Stimulated activated CD4-positive, alpha-beta T cell treated with anti-CD3 and anti-CD28 coated beads, Interleukin-2, amount 100 ng/mL, for 4 hours (primary cell): Measurements from ENCODE around the gene GRM1.

Source experiments
- DNase-seq: peaks from one replicate; pipeline ENCODE4 v3.0.0-alpha.2; 2020; ENCODE audit warnings: low read depth

The GRM1 gene

DNA sequence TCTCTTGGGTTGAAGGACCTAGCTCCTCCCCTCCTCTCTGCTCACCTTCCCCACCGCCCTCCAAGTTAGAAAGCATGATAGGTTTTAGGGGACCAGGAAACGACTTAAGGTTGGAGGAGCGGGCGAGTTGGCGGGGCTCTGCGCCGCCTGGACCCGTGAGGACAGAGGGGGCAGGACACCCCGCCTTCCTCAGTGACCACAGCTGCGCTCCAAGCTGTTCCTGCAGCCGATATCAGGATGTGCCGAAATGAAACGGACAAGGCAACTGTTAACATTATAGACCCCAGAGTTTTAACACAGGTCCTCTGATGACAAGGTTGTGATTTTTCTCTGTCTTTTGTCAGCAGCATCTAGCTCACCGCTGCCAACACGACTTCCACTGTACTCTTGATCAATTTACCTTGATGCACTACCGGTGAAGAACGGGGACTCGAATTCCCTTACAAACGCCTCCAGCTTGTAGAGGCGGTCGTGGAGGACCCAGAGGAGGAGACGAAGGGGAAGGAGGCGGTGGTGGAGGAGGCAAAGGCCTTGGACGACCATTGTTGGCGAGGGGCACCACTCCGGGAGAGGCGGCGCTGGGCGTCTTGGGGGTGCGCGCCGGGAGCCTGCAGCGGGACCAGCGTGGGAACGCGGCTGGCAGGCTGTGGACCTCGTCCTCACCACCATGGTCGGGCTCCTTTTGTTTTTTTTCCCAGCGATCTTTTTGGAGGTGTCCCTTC, at the start of gene GRM1:
GRM1 (plus strand) TSS at position 212 of the 722 bp plus-strand sequence; CDS start at position 668, 456 bp downstream.
- DNase-seq = no peak

DNA sequence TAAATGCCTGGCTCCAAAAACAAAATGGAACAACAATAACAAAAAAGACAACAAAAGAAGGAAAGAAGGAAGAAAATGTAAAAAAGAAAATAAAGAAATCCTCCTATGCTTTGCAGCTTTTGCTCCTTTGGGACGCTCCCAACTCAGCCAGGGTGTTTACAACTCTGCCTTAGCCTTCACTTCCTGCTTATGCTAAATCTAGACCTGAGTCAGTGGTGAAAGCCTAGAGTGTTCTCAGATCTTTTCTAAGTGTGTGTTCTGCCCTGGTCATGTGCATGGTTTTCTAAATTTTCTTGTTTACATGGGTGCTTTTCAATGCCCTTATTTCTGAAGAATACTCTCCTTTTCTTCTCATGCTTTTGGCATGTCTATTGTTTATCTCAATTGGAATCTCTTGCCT, 19.5 kb upstream of the GRM1 start:
- no peak for DNase-seq

DNA sequence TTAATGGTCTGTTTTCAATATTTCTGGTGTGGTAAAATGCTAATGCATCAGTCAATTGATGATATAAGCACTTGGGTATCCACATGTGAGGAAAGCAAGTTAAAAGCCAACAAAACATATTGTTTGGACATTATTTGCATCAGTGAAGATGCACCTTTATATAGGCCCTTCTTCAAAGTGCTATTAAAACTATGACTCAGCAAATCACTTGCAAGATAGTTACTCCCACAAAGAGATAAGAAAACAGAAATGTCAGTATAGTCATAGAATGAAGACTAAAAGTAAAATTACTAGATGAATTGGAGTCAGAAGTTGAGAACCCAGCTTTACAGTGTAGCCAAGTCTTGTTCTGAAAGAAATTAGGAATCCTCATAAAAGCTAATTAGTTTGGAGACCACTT, 14.6 kb upstream of the GRM1 start:
- DNase-seq = no peak

GRCh38 chr6:146017672-146018071, 11.2 kb upstream of the GRM1 start:
- DNase-seq = no peak

GRCh38 chr6:146026873-146027272, 2.0 kb upstream of the GRM1 start:
- DNase-seq = no peak

DNA sequence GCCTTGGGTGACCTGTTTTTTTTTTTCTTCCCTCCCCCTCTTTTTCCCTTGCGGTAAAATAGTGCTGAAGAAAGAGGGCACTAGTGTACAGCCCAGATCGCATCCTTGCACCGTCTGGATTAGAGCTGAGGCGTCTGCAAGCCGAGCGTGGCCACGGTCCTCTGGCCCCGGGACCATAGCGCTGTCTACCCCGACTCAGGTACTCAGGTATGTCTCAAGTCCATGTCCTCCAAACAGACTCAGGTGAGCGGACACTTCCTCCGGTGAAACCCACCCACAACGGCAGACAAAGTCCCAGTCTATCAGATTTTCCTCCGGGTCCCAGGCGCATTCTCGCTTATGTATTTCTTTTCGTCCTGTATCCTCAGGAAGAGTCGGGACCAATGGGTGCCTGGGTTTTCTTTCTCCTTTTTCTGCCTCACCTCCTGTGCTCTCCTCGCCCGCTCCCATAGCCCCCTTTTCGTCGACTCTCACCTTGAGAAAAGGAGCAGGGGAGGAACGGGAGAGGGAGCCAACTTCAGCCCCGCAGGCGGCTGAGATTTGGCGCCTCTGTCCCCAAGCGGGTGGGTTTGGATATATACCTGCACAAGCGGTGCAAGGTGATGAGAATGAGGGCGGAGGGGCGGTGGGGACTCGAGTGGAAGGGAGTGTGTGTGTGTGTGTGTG, 1.1 kb upstream of the GRM1 start:
- DNase-seq = no peak

- no peak for DNase-seq
These were observed 538 bp upstream of the GRM1 start for GRCh38 chr6:146028252-146028795.

- DNase-seq = no peak
These were observed 817 bp downstream of the GRM1 start for GRCh38 chr6:146029573-146030184.

- DNase-seq = no peak
These were observed 3.5 kb downstream of the GRM1 start for GRCh38 chr6:146032387-146032786.

DNA sequence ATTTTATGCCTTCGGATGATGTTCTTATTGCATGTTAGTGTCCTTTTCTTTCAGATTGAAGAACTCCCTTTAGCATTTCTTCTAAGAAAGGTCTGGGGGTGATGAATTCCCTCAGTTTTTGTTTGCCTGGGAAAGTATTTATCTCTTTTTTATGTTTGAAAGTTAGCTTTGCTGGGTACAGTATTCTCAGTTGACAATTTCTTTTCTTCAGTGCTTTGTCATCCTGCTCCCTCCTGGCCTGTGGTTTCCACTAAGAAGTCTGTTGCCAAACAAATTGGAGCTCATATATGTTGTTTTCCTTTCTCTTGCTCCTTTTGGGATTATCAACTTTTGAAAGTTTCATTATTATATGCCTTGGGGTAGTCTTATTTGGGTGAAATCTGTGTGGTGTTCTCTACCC, 11.5 kb downstream of the GRM1 start:
- no peak for DNase-seq

GRCh38 chr6:146041282-146041681, 12.4 kb downstream of the GRM1 start:
- no peak for DNase-seq

DNA sequence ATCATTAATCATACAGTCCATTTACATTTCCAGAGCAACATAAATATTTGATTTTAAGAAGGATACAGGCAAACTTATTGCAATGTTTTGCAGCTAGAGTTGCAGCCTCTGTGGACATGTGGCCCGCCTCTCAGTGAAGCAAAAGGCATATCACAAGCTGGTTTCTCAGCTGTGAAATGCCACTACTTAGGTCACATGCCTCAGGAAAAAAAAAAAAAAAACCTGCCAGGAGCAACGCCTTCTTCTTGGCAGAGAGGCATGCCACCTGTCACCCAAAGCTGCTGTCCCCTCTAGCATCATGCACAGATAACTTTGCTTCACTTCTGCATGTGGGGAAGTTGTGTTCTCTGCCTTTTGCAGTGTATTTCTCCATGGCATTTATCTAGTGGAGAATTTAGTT, 18.5 kb downstream of the GRM1 start:
- DNase-seq = no peak

DNA sequence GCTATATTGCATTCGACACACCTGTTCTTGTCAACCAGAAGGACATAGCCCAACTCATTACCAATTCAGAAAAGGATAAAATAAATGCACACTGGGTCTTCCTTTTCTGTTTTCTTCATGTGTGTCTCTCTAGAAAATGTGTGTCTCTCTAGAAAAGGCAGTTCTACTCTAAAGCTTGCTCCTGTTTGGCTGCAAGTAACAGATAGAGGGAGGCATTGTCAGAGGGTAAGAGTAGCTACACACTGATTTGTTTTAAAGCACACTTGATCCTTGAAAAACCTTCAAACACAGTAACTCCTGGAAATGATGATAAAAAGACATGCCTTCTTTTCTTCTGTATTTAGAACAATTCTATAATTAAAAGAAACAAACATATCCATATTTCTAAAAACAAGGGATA, 21.3 kb downstream of the GRM1 start:
- no peak for DNase-seq

GRCh38 chr6:146056506-146056905, 27.6 kb downstream of the GRM1 start:
- no peak for DNase-seq

DNA sequence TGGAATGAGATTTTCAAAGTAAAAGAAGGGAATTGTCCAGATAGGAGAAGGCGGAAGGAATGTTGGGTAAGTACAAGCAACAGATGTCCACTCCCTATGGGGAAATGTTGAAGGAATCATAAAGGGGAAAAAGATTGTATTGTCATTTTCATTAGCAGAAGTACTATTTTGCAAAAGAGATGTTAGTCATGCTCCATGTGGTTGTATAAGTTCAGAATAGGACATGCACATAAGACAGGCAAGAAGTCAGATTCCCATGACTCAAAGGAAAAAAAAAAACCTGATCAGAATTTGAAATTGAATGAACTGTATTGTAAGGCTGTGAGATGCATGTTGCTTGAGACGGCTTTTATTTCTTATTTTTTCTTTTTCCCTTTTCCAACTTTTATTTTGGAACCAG, 36.8 kb downstream of the GRM1 start:
- no peak for DNase-seq

DNA sequence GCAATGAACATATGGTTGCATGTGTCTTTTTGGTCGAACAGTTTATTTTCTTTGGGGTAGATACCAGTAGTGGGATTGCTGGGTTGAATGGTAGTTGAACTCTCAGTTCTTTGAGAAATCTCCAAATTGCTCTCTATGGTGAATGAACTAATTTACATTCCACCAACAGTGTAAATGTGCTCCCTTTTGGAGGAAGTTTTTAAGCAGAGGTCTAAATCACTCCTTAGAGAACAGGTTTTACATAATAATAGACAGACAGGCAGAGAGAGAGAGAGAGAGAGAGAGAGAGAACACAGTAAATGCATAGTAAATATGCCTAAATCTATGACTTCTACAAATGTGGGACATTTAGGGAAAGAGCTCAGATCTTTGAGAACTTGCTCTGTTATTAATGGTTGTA, 37.6 kb downstream of the GRM1 start:
- DNase-seq = no peak

- DNase-seq = no peak
These were observed 42.9 kb downstream of the GRM1 start for GRCh38 chr6:146071781-146072180.

DNA sequence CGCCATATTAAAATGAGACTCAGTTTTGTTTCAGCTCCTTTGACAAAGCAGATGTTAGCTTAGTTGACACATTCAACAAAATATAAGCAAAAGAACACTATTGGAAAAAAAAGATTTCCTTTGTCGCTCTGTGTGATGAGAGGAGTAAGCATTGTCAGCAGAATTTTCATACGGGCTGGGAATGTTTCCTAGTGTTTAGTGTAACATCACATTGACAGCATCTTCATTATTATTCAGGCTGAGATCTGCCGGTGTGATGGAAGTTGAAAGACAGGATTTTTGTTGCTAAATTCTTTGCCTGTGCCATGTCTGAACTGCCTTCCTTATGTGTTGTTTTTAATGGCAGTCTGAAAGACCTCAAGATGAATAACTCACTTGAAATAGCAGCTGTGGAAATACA, 49.1 kb downstream of the GRM1 start:
- DNase-seq = no peak

DNA sequence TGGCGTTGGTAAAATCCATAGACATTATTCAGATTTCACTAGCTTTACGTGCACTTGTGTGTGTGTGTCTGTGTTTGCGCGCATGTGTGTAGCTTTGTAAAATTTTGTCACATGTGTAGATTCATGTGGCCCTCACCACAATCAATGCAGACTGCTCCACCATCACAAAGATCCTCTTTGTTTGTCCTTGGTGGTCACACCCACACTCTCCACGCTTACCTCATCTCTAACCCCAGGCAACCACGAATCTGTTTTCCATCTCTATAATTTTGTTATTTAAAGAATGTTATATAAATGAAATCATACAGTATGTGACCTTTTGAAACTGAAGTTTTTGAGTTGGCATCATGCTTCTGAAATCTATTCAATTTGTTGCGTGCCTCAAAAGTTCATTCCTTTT, 58.5 kb downstream of the GRM1 start:
- DNase-seq = no peak

- DNase-seq = no peak
These were observed 61.6 kb downstream of the GRM1 start for GRCh38 chr6:146090474-146090873.

DNA sequence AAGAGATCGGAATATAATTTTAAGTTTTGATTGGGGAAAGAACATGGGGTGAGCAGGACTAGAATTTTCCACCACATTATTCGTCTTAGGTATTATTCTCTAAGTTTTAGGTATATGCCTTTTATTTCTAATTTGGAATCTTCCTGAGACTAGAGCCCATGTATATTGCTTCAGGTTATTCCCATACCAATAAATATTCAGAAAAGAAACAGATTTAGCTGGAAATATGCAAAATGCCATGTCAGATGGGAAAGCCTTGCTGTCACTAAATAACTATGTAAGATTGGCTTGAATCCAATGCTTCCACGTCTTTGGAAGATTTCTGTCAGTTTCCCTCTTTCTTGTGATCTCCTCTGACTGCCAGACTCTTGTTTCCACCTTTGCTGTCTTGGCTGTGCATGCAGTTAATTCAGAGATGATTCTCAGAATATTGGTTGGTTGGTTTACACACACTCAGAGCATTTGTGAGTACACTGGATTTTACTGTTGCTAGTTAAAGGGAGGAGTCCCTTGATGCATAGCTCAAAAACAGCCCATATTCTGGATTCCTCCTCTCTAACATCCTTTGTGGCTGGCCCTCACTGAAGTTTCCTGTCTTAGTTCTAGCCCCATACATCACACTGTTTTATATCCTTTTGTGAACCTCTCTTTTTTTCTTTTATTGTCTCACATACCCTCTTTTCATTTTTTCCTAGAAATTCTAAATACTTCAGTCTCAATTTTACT, 64.3 kb downstream of the GRM1 start:
- no peak for DNase-seq

- no peak for DNase-seq
These were observed 66.6 kb downstream of the GRM1 start for GRCh38 chr6:146095481-146095880.

DNA sequence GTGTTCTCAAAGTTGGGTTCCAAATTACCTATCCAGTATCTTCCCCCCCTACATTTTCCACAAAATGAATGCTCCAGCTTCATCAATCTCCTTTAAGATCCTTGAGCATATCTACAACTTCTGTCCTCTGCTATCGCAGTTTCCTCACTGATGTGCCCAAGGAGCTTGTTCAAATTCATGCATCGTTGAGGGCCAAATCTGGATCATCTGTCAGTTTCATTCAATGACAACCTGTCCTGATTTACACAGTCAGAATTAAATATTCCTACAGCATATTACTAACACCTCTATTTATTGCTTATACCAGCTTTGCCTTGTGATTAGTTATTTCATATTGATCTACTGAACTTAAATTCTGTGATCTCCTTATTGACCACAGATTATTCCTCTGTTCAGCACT, 68.7 kb downstream of the GRM1 start:
- no peak for DNase-seq
